AG08396 (cell line): ENCODE data around the gene RXRA.
"Not testable (repeated sequence)": the region's sequence is repeated elsewhere in the genome, so short reads cannot be mapped to it uniquely, and the experiment has no call there.

Source experiments
- DNase-seq: peaks from one replicate; pipeline ENCODE4 v3.0.0; 2012; ENCODE audit warnings: low spot score, mixed read lengths

RXRA gene

GRCh38 chr9:134293611-134294152 lies 32.6 kb upstream of the RXRA start:
- DNase-seq: peak; percentile 72

GRCh38 chr9:134294153-134295071 lies 31.8 kb upstream of the RXRA start:
- DNase-seq: peak; percentile 64

GRCh38 chr9:134295101-134295745 lies 31.0 kb upstream of the RXRA start:
- DNase-seq: no peak

GRCh38 chr9:134295746-134296250 lies 30.5 kb upstream of the RXRA start:
- no peak for DNase-seq

GRCh38 chr9:134296301-134297082 lies 29.8 kb upstream of the RXRA start:
- DNase-seq: no peak

- no peak for DNase-seq
Observed at GRCh38 chr9:134297083-134297410, 29.2 kb upstream of the RXRA start.

GRCh38 chr9:134297576-134297975 lies 28.7 kb upstream of the RXRA start:
- DNase-seq: no peak

GRCh38 chr9:134298000-134298399 lies 28.3 kb upstream of the RXRA start:
- DNase-seq: no peak

- no peak for DNase-seq
Observed at GRCh38 chr9:134299068-134299467, 27.2 kb upstream of the RXRA start.

- no peak for DNase-seq
Observed at GRCh38 chr9:134299883-134300282, 26.4 kb upstream of the RXRA start.

- no peak for DNase-seq
Observed at GRCh38 chr9:134301387-134302129, 24.7 kb upstream of the RXRA start.

GRCh38 chr9:134302130-134302817 lies 24.0 kb upstream of the RXRA start:
- no peak for DNase-seq

GRCh38 chr9:134303601-134304000 lies 22.7 kb upstream of the RXRA start:
- DNase-seq: no peak

GRCh38 chr9:134304261-134304660 lies 22.0 kb upstream of the RXRA start:
- DNase-seq: no peak

- DNase-seq: no peak
Observed at GRCh38 chr9:134304690-134305089, 21.6 kb upstream of the RXRA start.

- no peak for DNase-seq
Observed at GRCh38 chr9:134305533-134305932, 20.7 kb upstream of the RXRA start.

- DNase-seq: not testable (repeated sequence)
Observed at GRCh38 chr9:134306042-134306441, 20.2 kb upstream of the RXRA start.

- no peak for DNase-seq
Observed at GRCh38 chr9:134306636-134307600, 19.3 kb upstream of the RXRA start.
